GM12878 (cell line): ENCODE results near the gene MTFR1L. TPM values are rescaled to one million over a fixed set of nuclear protein-coding genes. Genes with fewer than 3 reads are reported as not detected.
"Not testable (repeated sequence)": the region's sequence is repeated elsewhere in the genome, so short reads cannot be mapped to it uniquely, and the experiment has no call there.

Source experiments
- ATAC-seq: fragments of 200-7000 bp; cut with Tn5 transposase; 3 replicates; pipeline ENCODE4 v1.9.1; 2020; ENCODE audit warnings: mild to moderate bottlenecking, moderate library complexity
- BruUV-seq: library from RNA; stranded (reverse); fragments of 400-500 nt; replicated peaks from 2 replicates; lab custom pipeline; 2021; lab: Mats Ljungman, UMichigan
- CTCF ChIA-PET: fragments of 300-600 bp; sonication (Branson Sonifier 250); formaldehyde crosslinking; extraction: SDS; loops from one replicate; lab custom pipeline; 2021; ENCODE audit warnings: inconsistent platforms; lab: Yijun Ruan, JAX
- POLR2A ChIA-PET: fragments of 350-600 bp; formaldehyde crosslinking; extraction: SDS; loops from one replicate; lab custom pipeline; 2021; ENCODE audit warnings: inconsistent platforms; lab: Charles Lee
- RAD21 ChIA-PET: fragments of 300-600 bp; sonication (Branson Sonifier 250); formaldehyde crosslinking; loops from one replicate; lab custom pipeline; 2023; ENCODE audit warnings: antibody characterized with exemption; ENCODE audit not compliant: unreplicated experiment; lab: Charles Lee
- SMC1A ChIA-PET: fragments of 300-600 bp; sonication (Branson Sonifier 250); formaldehyde crosslinking; loops from one replicate; lab custom pipeline; 2023; ENCODE audit not compliant: unreplicated experiment, uncharacterized antibody; lab: Charles Lee
- DNase-seq: peaks from one replicate; pipeline ENCODE4 v3.0.0-alpha.2; 2011; ENCODE audit warnings: low read depth, low spot score
- FAIRE-seq: peaks from 3 replicates; lab custom pipeline; 2011; peaks lifted over from hg19 to GRCh38; lab: Jason Lieb, UNC
- H2AFZ ChIP-seq: 2 replicates; pipeline ENCODE4 v1.6.0; 2011; ENCODE audit warnings: low read depth, low read length, control low read depth; ENCODE audit not compliant: control insufficient read depth
- H3K27ac ChIP-seq: 2 replicates; pipeline ENCODE4 v1.5.1; 2011; ENCODE audit warnings: control low read depth; ENCODE audit not compliant: control insufficient read depth, insufficient read depth
- H3K27me3 ChIP-seq, 2 experiments: replicated peaks in 1 of 2; 2 replicates each; pipeline versions ENCODE4 v1.6.0 to v1.6.1; 2011; ENCODE audit warnings: low read length in 1 of 2; ENCODE audit not compliant: control insufficient read depth in 2 of 2, insufficient read depth in 2 of 2
- H3K36me3 ChIP-seq, 2 experiments: 2 replicates each; pipeline ENCODE4 v1.5.1; 2011; ENCODE audit warnings: low read length in 1 of 2; ENCODE audit not compliant: control insufficient read depth in 2 of 2, insufficient read depth in 2 of 2
- H3K4me1 ChIP-seq: 2 replicates; pipeline ENCODE4 v1.6.1; 2011; ENCODE audit warnings: mild to moderate bottlenecking, low read length, moderate library complexity, mixed read lengths; ENCODE audit not compliant: control insufficient read depth, insufficient read depth
- H3K4me2 ChIP-seq: 2 replicates; pipeline ENCODE4 v1.6.0; 2011; ENCODE audit warnings: control low read depth; ENCODE audit not compliant: control insufficient read depth, insufficient read depth
- H3K4me3 ChIP-seq: fragments of 200-600 bp; sonication (generic); 2 replicates; pipeline ENCODE4 v1.5.1; 2016
- H3K79me2 ChIP-seq: 2 replicates; pipeline ENCODE4 v1.6.0; 2011; ENCODE audit warnings: low read length; ENCODE audit not compliant: control insufficient read depth, insufficient read depth
- H3K9ac ChIP-seq: 2 replicates; pipeline ENCODE4 v1.8.0; 2011; ENCODE audit warnings: low read length, control low read depth, mixed read lengths; ENCODE audit not compliant: control insufficient read depth, insufficient read depth
- H3K9me3 ChIP-seq: replicated peaks from 3 replicates; pipeline ENCODE4 v1.5.1; 2011; ENCODE audit warnings: mild to moderate bottlenecking, low read length; ENCODE audit not compliant: control insufficient read depth, insufficient read depth
- H4K20me1 ChIP-seq: 2 replicates; pipeline ENCODE4 v1.6.0; 2011; ENCODE audit not compliant: control insufficient read depth, insufficient read depth
- IKZF1 ChIP-seq: fragments of 450-650 bp; conservative IDR thresholded peaks from 2 replicates; pipeline ENCODE4 v1.6.1; 2017; ENCODE audit warnings: antibody characterized with exemption, mild to moderate bottlenecking
- WGBS: methylation state at CpG from one replicate; pipeline ENCODE4 v1.1.6; 2016; ENCODE audit warnings: low lambda C conversion rate; ENCODE audit not compliant: insufficient replicate concordance, insufficient coverage; ENCODE audit errors: missing lambda C conversion rate; 5-methylcytosine and 5-hydroxymethylcytosine counted together
- in situ Hi-C: fragments of 300-500 bp; cut with MboI; formaldehyde crosslinking; loops from 9 replicates; pipeline ENCODE4 v1.14.3; 2018; ENCODE audit warnings: mixed read lengths
- intact Hi-C: fragments of 100-400 bp; cut with micrococcal nuclease; formaldehyde crosslinking; loops from one replicate; pipeline ENCODE4 v1.14.2; 2022; ENCODE audit not compliant: unreplicated experiment
- polyA plus RNA-seq, 11 experiments: library from polyadenylated mRNA; depleted of rRNA in 4 of 11; unstranded in 6 of 11; stranded (reverse) in 5 of 11; fragments of >200 nt; fragmentation: Nextera tagmentation in 4 of 11; fragmentation: Illumina TruSeq in 1 of 11; extraction: Ambion mirVana in 4 of 11; extraction: Trizol in 1 of 11; gene quantifications; 1 replicate in 1 of 11; 2 replicates in 10 of 11; pipeline versions ENCODE4 v1.2.1 to v1.2.3, GENCODE V29; 2011 to 2016; ENCODE audit warnings: inconsistent platforms in 2 of 11, missing spikeins in 2 of 11, low read depth in 1 of 11
- total RNA-seq, 4 experiments: library from RNA; depleted of rRNA in 3 of 4; stranded (reverse); fragments of >200 nt in 3 of 4; fragmentation: Illumina TruSeq in 1 of 4; extraction: Trizol in 1 of 4; gene quantifications; 2 replicates each; pipeline versions ENCODE4 v1.2.1 to v1.2.3, GENCODE V29; 2013 to 2021
- TF ChIP-seq, protein P1 (sequence below): fragments of 450-650 bp; IDR thresholded peaks from 2 replicates; pipeline ENCODE4 v1.6.1; 2016; ENCODE audit warnings: mild to moderate bottlenecking

The MTFR1L gene
- total and polyA plus RNA-seq, 10 of the 15 experiments (the other 5 are each of a cell fraction or from before 2014, with no cell fraction given) = 16.9 to 44.2 (median 30.3) TPM

DNA sequence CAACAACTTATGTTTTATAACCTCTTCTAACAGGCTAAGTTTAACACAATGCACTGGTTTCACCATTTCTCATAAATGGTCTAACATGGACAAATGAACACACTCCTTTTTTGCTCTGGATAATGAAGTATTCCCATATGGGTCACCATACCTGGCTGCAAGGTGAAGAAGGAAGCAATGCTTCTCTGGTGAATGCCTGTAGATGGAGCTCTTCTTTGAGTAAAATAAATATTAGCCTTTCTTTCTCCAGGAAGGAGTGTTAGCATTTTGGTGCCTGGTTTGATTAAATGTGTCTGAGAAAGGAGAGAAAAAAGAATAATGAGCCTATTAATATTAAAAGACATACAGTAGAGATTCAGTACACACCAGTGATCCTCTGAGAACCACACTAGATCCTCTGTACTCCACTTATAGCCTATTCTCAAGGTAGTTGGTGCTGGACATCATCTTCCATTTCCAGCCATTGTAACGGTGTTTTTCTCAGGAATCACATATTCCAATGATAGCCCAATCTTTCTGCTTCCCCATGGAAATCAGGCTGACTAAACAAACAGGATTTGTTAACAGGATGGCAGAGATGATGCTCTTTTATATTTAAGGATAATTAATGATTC, 17.6 kb downstream of the MTFR1L start (continued):
- TF ChIP-seq, protein P1, sequence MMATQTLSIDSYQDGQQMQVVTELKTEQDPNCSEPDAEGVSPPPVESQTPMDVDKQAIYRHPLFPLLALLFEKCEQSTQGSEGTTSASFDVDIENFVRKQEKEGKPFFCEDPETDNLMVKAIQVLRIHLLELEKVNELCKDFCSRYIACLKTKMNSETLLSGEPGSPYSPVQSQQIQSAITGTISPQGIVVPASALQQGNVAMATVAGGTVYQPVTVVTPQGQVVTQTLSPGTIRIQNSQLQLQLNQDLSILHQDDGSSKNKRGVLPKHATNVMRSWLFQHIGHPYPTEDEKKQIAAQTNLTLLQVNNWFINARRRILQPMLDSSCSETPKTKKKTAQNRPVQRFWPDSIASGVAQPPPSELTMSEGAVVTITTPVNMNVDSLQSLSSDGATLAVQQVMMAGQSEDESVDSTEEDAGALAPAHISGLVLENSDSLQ = no peak
- no peak for TF ChIP-seq IKZF1

DNA sequence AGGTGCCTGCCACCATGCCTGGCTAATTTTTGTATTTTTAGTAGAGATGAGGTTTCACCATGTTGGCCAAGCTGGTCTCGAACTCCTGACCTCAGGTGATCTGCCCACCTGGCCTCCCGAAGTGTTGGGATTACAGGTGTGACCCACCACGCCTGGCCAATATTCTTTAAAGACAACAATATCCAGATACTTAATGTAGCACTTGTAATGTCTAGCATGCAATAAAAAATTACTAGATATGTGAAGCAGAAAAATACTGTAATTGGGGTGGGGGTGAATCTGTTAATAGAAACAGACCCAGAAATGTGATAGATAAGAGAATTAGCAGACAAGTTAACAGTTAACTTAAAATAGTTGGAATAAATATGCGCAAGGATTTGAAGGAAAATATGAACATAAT, 20.1 kb downstream of the MTFR1L start:
- in situ Hi-C loops, H3K27me3 ChIP-seq: not testable (repeated sequence)

More for the DNA sequence above, 20.1 kb downstream of the MTFR1L start:
- ATAC-seq, H3K9ac ChIP-seq, intact Hi-C loops, BruUV-seq, H3K9me3 ChIP-seq, H3K36me3 ChIP-seq, H3K4me3 ChIP-seq, H4K20me1 ChIP-seq, FAIRE-seq, DNase-seq, H2AFZ ChIP-seq, H3K79me2 ChIP-seq, H3K4me1 ChIP-seq, H3K4me2 ChIP-seq, H3K27ac ChIP-seq: not testable (repeated sequence)
- ChIA-PET CTCF (interaction anchor here (0.9 to 2.7 kb wide), 3 partner anchors 55 to 158 kb away, joined by 3 to 15 read pairs (median 12); partner anchors contain the start of gene PAFAH2), POLR2A (interaction anchor here (0.6 to 0.9 kb wide), 2 partner anchors 17 to 20 kb away, joined by 3 read pairs; partner anchors contain the start of gene MTFR1L), SMC1A (interaction anchor here (0.9 to 1.4 kb wide), 4 partner anchors 10 to 178 kb away, joined by 3 to 4 read pairs (median 3); partner anchors contain the start of gene PAQR7), RAD21 (interaction anchor here (0.8 to 1.3 kb wide), 2 partner anchors 26 to 158 kb away, joined by 3 read pairs; partner anchors contain the start of gene PAFAH2)
- WGBS = 96% methylated on average over 4 of the region's 4 CpGs
